Prostate gland (tissue), 2 donors: ENCODE results near the gene MEFV. TPM values are rescaled to one million over a fixed set of nuclear protein-coding genes. Genes with fewer than 3 reads are reported as not detected.

Experiments used
- DNase-seq: peaks from one replicate; pipeline ENCODE4 v3.0.0-alpha.2; 2019; ENCODE audit warnings: low spot score
- H3K27ac ChIP-seq, 2 donors: fragments of 200-600 bp; sonication (generic); 2 replicates each; pipeline ENCODE4 v1.5.1; 2017 to 2019
- H3K27me3 ChIP-seq: fragments of 200-600 bp; sonication (generic); replicated peaks from 2 replicates; pipeline ENCODE4 v1.5.1; 2019; ENCODE audit not compliant: insufficient read depth
- H3K36me3 ChIP-seq, 2 donors: fragments of 200-600 bp; sonication (generic); 1 replicate in 1 of 2; 2 replicates in 1 of 2; pipeline versions ENCODE4 v1.5.1 to v1.8.1; 2017 to 2019
- H3K4me1 ChIP-seq: fragments of 200-600 bp; sonication (generic); replicated peaks from 2 replicates; pipeline ENCODE4 v1.5.1; 2019
- H3K4me3 ChIP-seq, 2 donors: fragments of 200-600 bp; sonication (generic); 2 replicates each; pipeline ENCODE4 v1.5.1; 2017 to 2019
- H3K9me3 ChIP-seq: fragments of 200-600 bp; sonication (generic); 2 replicates; pipeline ENCODE4 v1.5.1; 2017
- CTCF ChIP-seq, 4 experiments: fragments of 200-600 bp in 2 of 4; fragments of 450-650 bp in 2 of 4; sonication (generic) in 2 of 4; IDR thresholded peaks; 1 replicate in 3 of 4; 2 replicates in 1 of 4; pipeline ENCODE4 v1.5.1; 2016 to 2019; ENCODE audit warnings: antibody characterized with exemption in 4 of 4, mild to moderate bottlenecking in 2 of 4, moderate library complexity in 2 of 4
- POLR2A ChIP-seq: fragments of 450-650 bp; IDR thresholded peaks from one replicate; pipeline ENCODE4 v1.6.1; 2016; ENCODE audit warnings: antibody characterized with exemption, mild to moderate bottlenecking
- POLR2AphosphoS5 ChIP-seq: sonication (generic); formaldehyde crosslinking; IDR thresholded peaks from one replicate; pipeline ENCODE4 v1.6.1; 2017; ENCODE audit warnings: antibody characterized with exemption
- WGBS: methylation state at CpG from one replicate; pipeline ENCODE4 v1.1.5; 2018; 5-methylcytosine and 5-hydroxymethylcytosine counted together
- intact Hi-C: fragments of 100-400 bp; cut with DNase I; formaldehyde crosslinking; loops from one replicate; pipeline ENCODE4 v1.14.2; 2022
- total RNA-seq, 2 donors: library from RNA; depleted of rRNA; stranded (reverse); fragments of >200 nt; gene quantifications; one replicate each; pipeline ENCODE4 v1.1.0, GENCODE V29; 2016

The MEFV gene
- total RNA-seq, 2 donors from 2014 or later, result 0.77 to 5.9 TPM

- TF ChIP-seq CTCF (IDR thresholded peaks at IDR 0.05), result peak in 2 of 4 experiments; percentile 10 to 25
- no peak for TF ChIP-seq POLR2A
- no peak for TF ChIP-seq POLR2AphosphoS5
- Histone ChIP-seq H3K27me3 (no peaks in the 10 kb centered on the region), H3K9me3 (no peaks in the 10 kb centered on the region), H3K36me3 (no peaks in the 10 kb centered on the region), H3K27ac (no peak overlapping the region), H3K4me1 (no peaks in the 10 kb centered on the region), H3K4me3 (no peak overlapping the region)
- WGBS, result 61% methylated on average over 5 of the region's 5 CpGs
- intact Hi-C loops, result loop anchor here (10.0 kb wide), 1 partner anchor 112 kb away; no protein-coding TSS in a partner anchor
- no peak for DNase-seq
Observed at GRCh38 chr16:3266873-3267537, 10.6 kb upstream of the MEFV start.

- intact Hi-C loops, result loop anchor here (2.0 to 10.0 kb wide), 3 partner anchors 18 to 192 kb away; partner anchors contain the start of gene ZNF263
- H3K27ac ChIP-seq, result peak overlapping the region; percentile 95 to 96
- no peaks in the 10 kb centered on the region for H3K4me1 ChIP-seq
- H3K9me3 ChIP-seq, result no peaks in the 10 kb centered on the region
- peak overlapping the region; percentile 61 to 63 for H3K4me3 ChIP-seq
- H3K36me3 ChIP-seq, result no peaks in the 10 kb centered on the region
- TF ChIP-seq CTCF (IDR thresholded peaks at IDR 0.05) (peak in 1 of 4 experiments; percentile 9), POLR2AphosphoS5 (peak; percentile 95), POLR2A (peak; percentile 81)
- no peaks in the 10 kb centered on the region for H3K27me3 ChIP-seq
- 2% methylated on average over 61 of the region's 77 CpGs for WGBS
- peak; percentile 96 for DNase-seq
Observed at GRCh38 chr16:3264137-3265036, 8.0 kb upstream of the MEFV start.

- Histone ChIP-seq H3K4me1 (no peaks in the 10 kb centered on the region), H3K4me3 (no peak overlapping the region), H3K27ac (no peak overlapping the region), H3K36me3 (no peaks in the 10 kb centered on the region), H3K9me3 (no peaks in the 10 kb centered on the region), H3K27me3 (no peaks in the 10 kb centered on the region)
- intact Hi-C loops, result loop anchor here (10.0 kb wide), 1 partner anchor 108 kb away; no protein-coding TSS in a partner anchor
- DNase-seq, result no peak
- TF ChIP-seq POLR2AphosphoS5, result no peak
- TF ChIP-seq POLR2A, result no peak
- TF ChIP-seq CTCF (IDR thresholded peaks at IDR 0.05), result no peak
- WGBS, result 94% methylated on average over 4 of the region's 4 CpGs
Observed at GRCh38 chr16:3262517-3262916, 6.1 kb upstream of the MEFV start.

- H3K4me3 ChIP-seq, result no peak overlapping the region
- 85% methylated on average over 8 of the region's 8 CpGs for WGBS
- no peaks in the 10 kb centered on the region for H3K36me3 ChIP-seq
- intact Hi-C loops, result loop anchor here (10.0 kb wide), 1 partner anchor 105 kb away; no protein-coding TSS in a partner anchor
- no peaks in the 10 kb centered on the region for H3K27me3 ChIP-seq
- no peaks in the 10 kb centered on the region for H3K9me3 ChIP-seq
- H3K27ac ChIP-seq, result no peak overlapping the region
- DNase-seq, result no peak
- TF ChIP-seq POLR2AphosphoS5 (no peak), POLR2A (no peak), CTCF (IDR thresholded peaks at IDR 0.05) (no peak)
- no peaks in the 10 kb centered on the region for H3K4me1 ChIP-seq
Observed at GRCh38 chr16:3259836-3260235, 3.4 kb upstream of the MEFV start.
